Mucosa of descending colon (tissue), 3 donors: Measurements from ENCODE around the gene ESF1. TPM values are rescaled to one million over a fixed set of nuclear protein-coding genes. Genes with fewer than 3 reads are reported as not detected.

Experiments used
- ATAC-seq: fragments of 200-7000 bp; cut with Tn5 transposase; one replicate; pipeline ENCODE4 v1.9.1; 2020; ENCODE audit warnings: mild to moderate bottlenecking, moderate library complexity
- DNase-seq, 3 donors: peaks; one replicate each; pipeline ENCODE4 v3.0.0-alpha.2; 2020
- H3K36me3 ChIP-seq: fragments of 200-600 bp; one replicate; pipeline ENCODE4 v1.8.0; 2021; ENCODE audit warnings: low read depth, mild to moderate bottlenecking
- H3K4me1 ChIP-seq: fragments of 200-600 bp; one replicate; pipeline ENCODE4 v1.8.0; 2021; ENCODE audit warnings: low read depth, mild to moderate bottlenecking
- H3K4me3 ChIP-seq: fragments of 200-600 bp; one replicate; pipeline ENCODE4 v1.8.0; 2021; ENCODE audit warnings: mild to moderate bottlenecking
- H3K9me3 ChIP-seq: fragments of 200-600 bp; one replicate; pipeline ENCODE4 v1.8.0; 2021; ENCODE audit warnings: mild to moderate bottlenecking
- CTCF ChIP-seq: fragments of 200-600 bp; IDR thresholded peaks from one replicate; pipeline ENCODE4 v1.8.0; 2022; ENCODE audit warnings: antibody characterized with exemption, mild to moderate bottlenecking
- intact Hi-C, 2 donors: fragments of 100-400 bp; cut with DNase I in 1 of 2; cut with micrococcal nuclease in 1 of 2; formaldehyde crosslinking; loops; one replicate each; pipeline versions ENCODE4 v1.11.0 to v1.11.1; 2022; cut with DNase I, micrococcal nuclease
- total RNA-seq, 3 donors: library from RNA; stranded (reverse); fragmentation: NEBNext Ultra II Directional in 2 of 3; extraction: Animal tissue kit (Norgen Biotek cat#: 25700) in 2 of 3; gene quantifications; one replicate each; pipeline versions ENCODE4 v1.2.1 to v1.2.4, GENCODE V29; 2021 to 2023
- donor health status: DM: no; HTN: no; CAD: no; lungs with moderate emphysema.
- donor health status: DM: no; HTN: no; CAD: no.
- donor health status: DM: no; HTN: yes; CAD: no.

The ESF1 gene
- total RNA-seq, 3 donors from 2014 or later = 10.0 to 16.2 (median 10.9) TPM

- H3K36me3 ChIP-seq = no peaks in the 10 kb centered on the region
- DNase-seq (no peak), ATAC-seq (no peak)
- intact Hi-C loops = no loop called here
- TF ChIP-seq CTCF = no peak
- H3K4me1 ChIP-seq = no peaks in the 10 kb centered on the region
- no peaks in the 10 kb centered on the region for H3K9me3 ChIP-seq
- no peak overlapping the region for H3K4me3 ChIP-seq
Measured at GRCh38 chr20:13694420-13695150, 90.1 kb downstream of the ESF1 start.

- H3K36me3 ChIP-seq = no peaks in the 10 kb centered on the region
- H3K4me3 ChIP-seq = no peak overlapping the region
- ATAC-seq (no peak), DNase-seq (no peak)
- no peaks in the 10 kb centered on the region for H3K4me1 ChIP-seq
- TF ChIP-seq CTCF = no peak
- no peaks in the 10 kb centered on the region for H3K9me3 ChIP-seq
- intact Hi-C loops = no loop called here
Measured at GRCh38 chr20:13692802-13693736, 91.7 kb downstream of the ESF1 start.

- H3K4me1 ChIP-seq = no peaks in the 10 kb centered on the region
- ATAC-seq (no peak), DNase-seq (no peak)
- TF ChIP-seq CTCF = no peak
- H3K4me3 ChIP-seq = no peak overlapping the region
- no peaks in the 10 kb centered on the region for H3K36me3 ChIP-seq
- no peaks in the 10 kb centered on the region for H3K9me3 ChIP-seq
- intact Hi-C loops = no loop called here
Measured at GRCh38 chr20:13690943-13691342, 93.8 kb downstream of the ESF1 start.

- DNase-seq = no peak
- Histone ChIP-seq H3K9me3 (no peaks in the 10 kb centered on the region), H3K4me1 (no peaks in the 10 kb centered on the region), H3K36me3 (no peaks in the 10 kb centered on the region), H3K4me3 (no peak overlapping the region)
- no peak for ATAC-seq
- intact Hi-C loops = no loop called here
- no peak for TF ChIP-seq CTCF
Measured at GRCh38 chr20:13687815-13688214, 96.9 kb downstream of the ESF1 start.

DNA sequence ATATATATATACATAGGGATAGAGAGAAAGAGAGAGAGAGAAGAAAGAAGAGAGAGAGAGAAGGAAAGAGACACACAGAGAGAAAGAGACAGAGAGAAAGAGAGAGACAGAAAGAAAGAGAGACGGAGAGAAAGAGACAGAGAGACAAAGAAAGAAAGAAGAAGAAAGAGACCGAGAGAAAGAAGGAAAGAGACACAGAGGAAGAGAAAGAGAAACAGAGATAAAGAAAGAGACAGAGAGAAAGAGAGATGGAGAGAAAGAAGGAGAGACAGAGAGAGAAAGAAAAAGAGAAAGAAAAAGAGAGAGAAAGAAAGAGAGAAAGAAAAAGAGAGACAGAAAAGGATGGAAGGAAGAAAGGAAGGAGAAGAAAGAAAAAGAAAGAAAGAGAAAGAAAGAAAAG lies 99.1 kb downstream of the ESF1 start:
- DNase-seq (no peak), ATAC-seq (no peak)
- H3K4me3 ChIP-seq = no peak overlapping the region
- H3K4me1 ChIP-seq = no peaks in the 10 kb centered on the region
- TF ChIP-seq CTCF = no peak
- H3K36me3 ChIP-seq = no peaks in the 10 kb centered on the region
- intact Hi-C loops = no loop called here
- H3K9me3 ChIP-seq = no peaks in the 10 kb centered on the region
